WTC11 (cell line): ENCODE measurements around the gene MBOAT1. TPM values are rescaled to one million over a fixed set of nuclear protein-coding genes. Genes with fewer than 3 reads are reported as not detected.
A peak's percentile ranks its signal among the peaks of the same experiment; 100 is the strongest.

Experiments used
- ATAC-seq: fragments of 200-7000 bp; cut with Tn5 transposase; 2 replicates; pipeline ENCODE4 v1.10.0; 2021; ENCODE audit warnings: mild to moderate bottlenecking, moderate library complexity
- CTCF ChIA-PET: fragments of 300-600 bp; sonication (Branson Sonifier 250); formaldehyde crosslinking; loops from one replicate; lab custom pipeline; 2021; ENCODE audit warnings: antibody characterized with exemption; lab: Charles Lee
- POLR2A ChIA-PET: fragments of 350-600 bp; sonication (Branson Sonifier 250); formaldehyde crosslinking; loops from one replicate; lab custom pipeline; 2021; ENCODE audit warnings: antibody characterized with exemption; lab: Charles Lee
- DNase-seq: peaks from one replicate; pipeline ENCODE4 v3.0.0; 2021; ENCODE audit warnings: low spot score
- H3K27ac Mint-ChIP-seq: 2 replicates; pipeline ENCODE4 v1.8.0; 2021; ENCODE audit warnings: mixed read lengths
- H3K27me3 Mint-ChIP-seq: 2 replicates; pipeline ENCODE4 v1.8.0; 2021; ENCODE audit warnings: low read depth, mild to moderate bottlenecking, moderate library complexity, mixed read lengths
- H3K36me3 Mint-ChIP-seq: 2 replicates; pipeline ENCODE4 v1.8.0; 2021; ENCODE audit warnings: mixed read lengths
- H3K4me1 Mint-ChIP-seq: 2 replicates; pipeline ENCODE4 v1.8.0; 2022; ENCODE audit warnings: mixed read lengths
- H3K4me3 Mint-ChIP-seq: 2 replicates; pipeline ENCODE4 v1.8.0; 2021; ENCODE audit warnings: mild to moderate bottlenecking, moderate library complexity, mixed read lengths
- H3K9me3 Mint-ChIP-seq: 2 replicates; pipeline ENCODE4 v1.8.0; 2021; ENCODE audit warnings: mixed read lengths
- ATF2 ChIP-seq: sonication (generic); formaldehyde crosslinking; IDR thresholded peaks from 2 replicates; pipeline ENCODE4 v1.8.1; 2022; ENCODE audit warnings: low read depth, missing genetic modification reagents, borderline replicate concordance
- CREM ChIP-seq: sonication (generic); formaldehyde crosslinking; IDR thresholded peaks from 2 replicates; pipeline ENCODE4 v1.8.1; 2022; ENCODE audit warnings: mild to moderate bottlenecking, missing genetic modification reagents, moderate library complexity
- E2F5 ChIP-seq: sonication (generic); formaldehyde crosslinking; IDR thresholded peaks from 2 replicates; pipeline ENCODE4 v1.8.1; 2022; ENCODE audit warnings: mild to moderate bottlenecking, moderate library complexity, missing genetic modification reagents
- ETV6 ChIP-seq: sonication (generic); formaldehyde crosslinking; IDR thresholded peaks from 2 replicates; pipeline ENCODE4 v1.8.1; 2022; ENCODE audit warnings: mild to moderate bottlenecking, missing genetic modification reagents
- GABPB1 ChIP-seq: sonication (generic); formaldehyde crosslinking; IDR thresholded peaks from 2 replicates; pipeline ENCODE4 v1.8.1; 2023; ENCODE audit warnings: mild to moderate bottlenecking, missing genetic modification reagents
- GRHL2 ChIP-seq: fragments of 250-450 bp; sonication (Bioruptor Pico); IDR thresholded peaks from 2 replicates; pipeline ENCODE4 v1.8.0; 2022; ENCODE audit warnings: mild to moderate bottlenecking, moderate library complexity; ENCODE audit not compliant: insufficient replicate concordance, severe bottlenecking
- IRF1 ChIP-seq: sonication (generic); formaldehyde crosslinking; IDR thresholded peaks from 2 replicates; pipeline ENCODE4 v1.8.0; 2023; ENCODE audit warnings: missing genetic modification reagents
- JAZF1 ChIP-seq: fragments of 250-450 bp; sonication (Bioruptor Pico); IDR thresholded peaks from 2 replicates; pipeline ENCODE4 v1.9.0; 2021; ENCODE audit warnings: moderate library complexity, mild to moderate bottlenecking, inconsistent platforms
- KAT7 ChIP-seq: sonication (generic); formaldehyde crosslinking; IDR thresholded peaks from 2 replicates; pipeline ENCODE4 v1.8.1; 2023; ENCODE audit warnings: missing genetic modification reagents, mild to moderate bottlenecking, borderline replicate concordance
- MYBL2 ChIP-seq: sonication (generic); formaldehyde crosslinking; IDR thresholded peaks from 2 replicates; pipeline ENCODE4 v1.8.1; 2023; ENCODE audit warnings: mild to moderate bottlenecking, moderate library complexity, missing genetic modification reagents
- NFE2L1 ChIP-seq: sonication (generic); formaldehyde crosslinking; IDR thresholded peaks from 2 replicates; pipeline ENCODE4 v1.8.1; 2023; ENCODE audit warnings: missing genetic modification reagents
- NR1H2 ChIP-seq: sonication (generic); formaldehyde crosslinking; IDR thresholded peaks from 2 replicates; pipeline ENCODE4 v1.9.0; 2021; ENCODE audit warnings: mild to moderate bottlenecking, moderate library complexity, missing genetic modification reagents
- PREB ChIP-seq: sonication (generic); formaldehyde crosslinking; IDR thresholded peaks from 2 replicates; pipeline ENCODE4 v1.8.1; 2022; ENCODE audit warnings: mild to moderate bottlenecking, missing genetic modification reagents, moderate library complexity, borderline replicate concordance
- SMAD4 ChIP-seq: sonication (generic); formaldehyde crosslinking; IDR thresholded peaks from 2 replicates; pipeline ENCODE4 v1.8.0; 2022; ENCODE audit warnings: mild to moderate bottlenecking, missing genetic modification reagents
- SP1 ChIP-seq: sonication (generic); formaldehyde crosslinking; conservative IDR thresholded peaks from 2 replicates; pipeline ENCODE4 v1.8.1; 2022; ENCODE audit warnings: missing genetic modification reagents
- TEAD1 ChIP-seq: sonication (generic); formaldehyde crosslinking; IDR thresholded peaks from 2 replicates; pipeline ENCODE4 v1.8.0; 2022; ENCODE audit warnings: mild to moderate bottlenecking, missing genetic modification reagents
- ZNF138 ChIP-seq: sonication (generic); formaldehyde crosslinking; conservative IDR thresholded peaks from 2 replicates; pipeline ENCODE4 v1.8.1; 2022; ENCODE audit warnings: mild to moderate bottlenecking, moderate library complexity, missing genetic modification reagents
- ZNF532 ChIP-seq: fragments of 250-450 bp; sonication (Bioruptor Pico); IDR thresholded peaks from 2 replicates; pipeline ENCODE4 v1.9.0; 2021; ENCODE audit warnings: mild to moderate bottlenecking, borderline replicate concordance
- total RNA-seq: library from RNA; stranded (reverse); gene quantifications from 3 replicates; pipeline ENCODE4 v1.2.3, GENCODE V29; 2021
- TF ChIP-seq, protein P1 (sequence below): sonication (generic); formaldehyde crosslinking; IDR thresholded peaks from 2 replicates; pipeline ENCODE4 v1.8.0; 2022; ENCODE audit warnings: mild to moderate bottlenecking, missing genetic modification reagents
- TF ChIP-seq, protein P2 (sequence below): fragments of 250-450 bp; sonication (Bioruptor Pico); IDR thresholded peaks from 2 replicates; pipeline ENCODE4 v2.1.2; 2022; ENCODE audit warnings: mild to moderate bottlenecking, moderate library complexity
- TF ChIP-seq, protein P3 (sequence below): sonication (generic); formaldehyde crosslinking; IDR thresholded peaks from 2 replicates; pipeline ENCODE4 v1.8.1; 2023; ENCODE audit warnings: mild to moderate bottlenecking, missing genetic modification reagents
- TF ChIP-seq, protein P4 (sequence below): sonication (generic); formaldehyde crosslinking; IDR thresholded peaks from 2 replicates; pipeline ENCODE4 v1.8.0; 2022; ENCODE audit warnings: mild to moderate bottlenecking, missing genetic modification reagents

The MBOAT1 gene
- total RNA-seq, 1 experiment from 2014 or later: 22.9 TPM

- TF ChIP-seq ATF2 (CRISPR knock-in tag) (no peak), E2F5 (CRISPR knock-in tag) (no peak), CREM (CRISPR knock-in tag) (no peak), ETV6 (CRISPR knock-in tag) (no peak), JAZF1 (no peak)
Observed at GRCh38 chr6:20203561-20204511, 8.4 kb downstream of the MBOAT1 start (continued).

- POLR2A ChIA-PET: interaction anchor here (0.7 kb wide), 1 partner anchor 287 kb away, joined by 3 read pairs; no protein-coding TSS in a partner anchor
- DNase-seq: no peak
- peak overlapping the region; percentile 69; the same call in 1 of the 2 replicates for H3K27ac Mint-ChIP-seq
- H3K4me1 Mint-ChIP-seq: peaks cover 64% of the 10 kb centered on the region
- ATAC-seq: no peak
- no peaks in the 10 kb centered on the region for H3K9me3 Mint-ChIP-seq
- H3K27me3 Mint-ChIP-seq: no peaks in the 10 kb centered on the region
- no peaks in the 10 kb centered on the region for H3K36me3 Mint-ChIP-seq
- CTCF ChIA-PET: interaction anchor here (0.6 to 1.7 kb wide), 3 partner anchors 76 to 270 kb away, joined by 3 to 5 read pairs (median 4); no protein-coding TSS in a partner anchor
- no peak overlapping the region for H3K4me3 Mint-ChIP-seq
- TF ChIP-seq NFE2L1 (CRISPR knock-in tag) (no peak), MYBL2 (CRISPR knock-in tag) (no peak), ZNF138 (CRISPR knock-in tag) (no peak), KAT7 (CRISPR knock-in tag) (no peak), GABPB1 (CRISPR knock-in tag) (no peak), IRF1 (CRISPR knock-in tag) (no peak), TEAD1 (CRISPR knock-in tag) (no peak), GRHL2 (no peak), SP1 (CRISPR knock-in tag) (no peak), ZNF532 (no peak), SMAD4 (CRISPR knock-in tag) (no peak), NR1H2 (no peak), PREB (no peak)
- TF ChIP-seq, protein P1, sequence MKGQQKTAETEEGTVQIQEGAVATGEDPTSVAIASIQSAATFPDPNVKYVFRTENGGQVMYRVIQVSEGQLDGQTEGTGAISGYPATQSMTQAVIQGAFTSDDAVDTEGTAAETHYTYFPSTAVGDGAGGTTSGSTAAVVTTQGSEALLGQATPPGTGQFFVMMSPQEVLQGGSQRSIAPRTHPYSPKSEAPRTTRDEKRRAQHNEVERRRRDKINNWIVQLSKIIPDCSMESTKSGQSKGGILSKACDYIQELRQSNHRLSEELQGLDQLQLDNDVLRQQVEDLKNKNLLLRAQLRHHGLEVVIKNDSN: no peak
- TF ChIP-seq, protein P2, sequence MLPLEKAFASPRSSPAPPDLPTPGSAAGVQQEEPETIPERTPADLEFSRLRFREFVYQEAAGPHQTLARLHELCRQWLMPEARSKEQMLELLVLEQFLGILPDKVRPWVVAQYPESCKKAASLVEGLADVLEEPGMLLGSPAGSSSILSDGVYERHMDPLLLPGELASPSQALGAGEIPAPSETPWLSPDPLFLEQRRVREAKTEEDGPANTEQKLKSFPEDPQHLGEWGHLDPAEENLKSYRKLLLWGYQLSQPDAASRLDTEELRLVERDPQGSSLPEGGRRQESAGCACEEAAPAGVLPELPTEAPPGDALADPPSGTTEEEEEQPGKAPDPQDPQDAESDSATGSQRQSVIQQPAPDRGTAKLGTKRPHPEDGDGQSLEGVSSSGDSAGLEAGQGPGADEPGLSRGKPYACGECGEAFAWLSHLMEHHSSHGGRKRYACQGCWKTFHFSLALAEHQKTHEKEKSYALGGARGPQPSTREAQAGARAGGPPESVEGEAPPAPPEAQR (CRISPR knock-in tag): no peak
- TF ChIP-seq, protein P3, sequence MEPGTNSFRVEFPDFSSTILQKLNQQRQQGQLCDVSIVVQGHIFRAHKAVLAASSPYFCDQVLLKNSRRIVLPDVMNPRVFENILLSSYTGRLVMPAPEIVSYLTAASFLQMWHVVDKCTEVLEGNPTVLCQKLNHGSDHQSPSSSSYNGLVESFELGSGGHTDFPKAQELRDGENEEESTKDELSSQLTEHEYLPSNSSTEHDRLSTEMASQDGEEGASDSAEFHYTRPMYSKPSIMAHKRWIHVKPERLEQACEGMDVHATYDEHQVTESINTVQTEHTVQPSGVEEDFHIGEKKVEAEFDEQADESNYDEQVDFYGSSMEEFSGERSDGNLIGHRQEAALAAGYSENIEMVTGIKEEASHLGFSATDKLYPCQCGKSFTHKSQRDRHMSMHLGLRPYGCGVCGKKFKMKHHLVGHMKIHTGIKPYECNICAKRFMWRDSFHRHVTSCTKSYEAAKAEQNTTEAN (CRISPR knock-in tag): no peak
- TF ChIP-seq, protein P4, sequence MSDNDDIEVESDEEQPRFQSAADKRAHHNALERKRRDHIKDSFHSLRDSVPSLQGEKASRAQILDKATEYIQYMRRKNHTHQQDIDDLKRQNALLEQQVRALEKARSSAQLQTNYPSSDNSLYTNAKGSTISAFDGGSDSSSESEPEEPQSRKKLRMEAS (CRISPR knock-in tag): no peak
Observed at GRCh38 chr6:20202699-20203302, 9.5 kb downstream of the MBOAT1 start.
